Dermis blood vessel endothelial cell (primary cell): ENCODE measurements around the gene CAMTA1. TPM values are rescaled to one million over a fixed set of nuclear protein-coding genes. Genes with fewer than 3 reads are reported as not detected.
"Not testable (repeated sequence)": the region's sequence is repeated elsewhere in the genome, so short reads cannot be mapped to it uniquely, and the experiment has no call there.

Experiments used
- DNase-seq: peaks from one replicate; pipeline ENCODE4 v3.0.0; 2010
- total RNA-seq: library from RNA; depleted of rRNA; stranded (reverse); fragments of >200 nt; gene quantifications from 2 replicates; pipeline ENCODE4 v1.2.3, GENCODE V29; 2014

CAMTA1 gene
- total RNA-seq, 1 donor from 2014 or later: 58.4 TPM

DNA sequence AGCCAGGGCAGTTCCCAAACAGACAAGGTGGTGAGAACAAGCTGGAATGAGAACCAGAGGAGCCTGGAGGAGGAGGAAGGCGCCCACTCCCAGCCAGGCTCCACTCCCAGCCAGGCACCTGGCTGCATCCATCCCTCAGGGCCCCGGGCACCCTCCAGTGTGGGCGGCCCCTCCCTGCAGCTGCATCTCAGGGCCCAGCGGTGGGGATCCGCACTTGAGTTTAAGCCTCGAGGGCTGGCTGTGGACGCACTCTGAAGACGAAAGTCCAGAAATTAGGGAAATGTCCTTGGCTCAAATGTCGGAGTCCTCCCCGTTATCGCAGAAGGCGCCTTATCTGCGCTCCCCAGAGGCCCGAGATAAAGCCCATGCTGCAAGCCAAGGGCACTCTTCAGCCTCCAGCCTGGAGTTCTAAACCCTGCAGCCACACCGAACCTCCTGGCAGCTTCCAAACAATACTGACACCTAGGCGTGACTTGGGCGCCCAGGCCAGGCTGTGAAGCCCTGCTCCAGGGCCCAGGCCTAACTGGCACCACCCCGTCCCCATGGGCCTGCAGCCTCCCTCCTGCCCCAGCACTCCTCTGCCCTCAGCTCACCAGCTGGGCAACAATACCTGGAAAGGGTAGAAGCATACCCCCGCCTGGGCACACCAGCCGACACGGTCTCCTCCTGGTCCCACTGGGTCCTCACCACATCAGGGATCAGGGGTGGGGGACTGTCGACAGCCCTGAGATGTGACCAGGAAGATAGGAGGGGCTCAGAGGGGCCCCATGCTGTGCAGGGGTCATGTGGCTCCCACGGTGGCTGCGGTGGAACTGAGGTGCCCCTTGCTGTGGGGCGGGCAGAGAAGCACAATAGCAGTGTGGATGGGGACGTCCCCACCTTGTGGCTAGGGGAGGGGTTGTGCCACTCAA is 801.0 kb downstream of the CAMTA1 start:
- no peak for DNase-seq

GRCh38 chr1:7587108-7587772 is 802.0 kb downstream of the CAMTA1 start:
- no peak for DNase-seq

GRCh38 chr1:7587773-7588456 is 802.7 kb downstream of the CAMTA1 start:
- DNase-seq: no peak

- no peak for DNase-seq
These were observed 803.2 kb downstream of the CAMTA1 start for GRCh38 chr1:7588457-7588827.

GRCh38 chr1:7589080-7589735 is 804.0 kb downstream of the CAMTA1 start:
- DNase-seq: no peak

DNA sequence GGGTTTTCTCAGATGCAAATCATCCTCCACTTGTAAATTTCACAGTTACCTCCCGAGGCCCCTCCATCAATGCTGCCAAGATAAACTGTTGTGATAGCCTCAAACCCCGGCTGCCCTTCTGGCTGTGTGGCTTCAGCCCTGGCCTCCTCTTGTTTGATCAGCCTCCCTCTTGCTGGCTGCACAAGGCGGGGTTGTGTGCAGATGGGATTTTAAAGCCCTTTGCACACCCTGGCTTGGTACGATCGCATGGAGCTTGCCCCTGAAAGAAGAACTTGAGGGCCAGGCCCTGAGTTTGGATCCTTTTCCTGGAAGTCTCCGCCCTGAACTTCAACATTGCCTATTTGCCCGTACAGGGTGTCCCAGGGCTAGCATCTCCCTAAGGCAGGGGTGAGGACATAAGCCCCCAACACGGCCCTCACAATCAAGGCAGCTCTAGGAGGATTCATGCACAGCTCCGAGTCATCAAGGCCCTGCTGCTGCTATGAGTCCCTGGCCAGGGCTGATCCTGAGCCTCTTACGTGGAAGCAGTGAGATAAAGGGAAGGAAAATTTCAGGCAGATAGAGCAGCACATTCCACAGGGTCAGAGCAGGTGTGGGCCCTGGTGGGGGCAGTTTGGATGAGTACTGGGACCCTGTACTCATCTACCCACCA is 804.6 kb downstream of the CAMTA1 start:
- no peak for DNase-seq

GRCh38 chr1:7590426-7590790 is 805.2 kb downstream of the CAMTA1 start:
- DNase-seq: no peak

GRCh38 chr1:7591565-7591964 is 806.3 kb downstream of the CAMTA1 start:
- DNase-seq: no peak

DNA sequence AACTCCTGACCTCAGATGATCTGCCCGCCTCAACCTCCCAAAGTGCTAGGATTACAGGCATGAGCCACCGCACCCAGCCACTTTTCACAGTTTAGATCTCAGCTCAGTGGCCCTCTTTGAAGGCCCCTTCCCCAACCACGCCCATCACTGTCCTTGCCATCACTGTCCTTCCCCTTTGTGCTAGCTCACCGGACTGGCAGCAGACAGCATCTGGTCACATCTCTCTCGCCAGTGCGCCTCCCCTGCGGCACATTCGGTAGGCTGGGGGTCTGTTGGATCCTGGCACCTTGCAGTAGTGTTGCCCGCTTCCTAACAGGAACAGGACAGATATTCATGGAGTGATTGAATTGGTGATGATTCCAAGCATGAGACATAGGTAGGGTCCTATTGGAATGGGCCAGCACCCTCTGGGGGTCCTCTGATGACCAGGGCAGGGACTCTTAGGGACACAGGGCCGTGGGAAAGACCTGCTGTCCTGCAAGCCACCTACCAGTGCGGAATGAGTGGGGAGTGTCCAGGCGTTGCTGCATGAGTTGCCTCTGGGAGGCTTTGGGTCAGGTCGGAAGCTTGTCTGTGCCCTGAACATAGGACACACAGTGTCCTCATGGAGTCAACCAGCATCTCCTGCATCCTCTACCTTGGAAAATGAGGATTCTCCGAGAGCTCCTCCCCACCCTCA is 807.0 kb downstream of the CAMTA1 start:
- no peak for DNase-seq

DNA sequence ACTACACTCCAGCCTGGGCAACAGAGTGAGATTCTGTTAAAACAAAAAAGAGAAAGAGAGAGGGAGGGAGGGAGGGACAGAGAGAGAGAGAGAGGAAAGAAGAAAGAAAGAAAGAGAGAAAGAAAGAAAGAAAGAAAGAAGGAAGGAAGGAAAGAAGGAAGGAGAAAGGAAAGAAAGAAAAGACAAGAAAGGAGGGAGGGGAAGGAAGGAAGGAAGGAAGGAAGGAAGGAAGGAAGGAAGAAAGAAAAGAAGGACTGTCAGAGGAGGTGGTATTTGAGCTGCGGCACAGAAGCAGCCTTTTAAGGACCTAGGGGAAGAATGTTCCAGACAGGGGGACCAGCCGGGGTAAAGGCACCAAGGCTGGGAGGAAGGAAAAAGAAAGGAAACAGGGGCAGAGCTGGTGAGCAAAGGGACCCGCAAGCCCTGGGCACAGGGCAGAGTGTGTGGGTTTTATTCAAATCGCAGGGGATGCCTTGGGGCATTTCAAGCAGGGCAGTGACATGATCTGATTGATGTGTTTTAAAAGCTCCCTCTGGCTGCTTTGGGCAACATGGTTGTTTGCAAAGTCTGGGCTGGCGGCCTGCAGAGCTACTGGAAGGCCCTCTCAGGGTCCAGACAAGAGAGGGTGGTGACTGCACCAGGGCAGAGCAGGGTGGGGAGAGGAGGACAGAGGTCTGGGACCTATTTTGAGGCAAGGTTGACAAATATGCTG is 808.9 kb downstream of the CAMTA1 start:
- DNase-seq: no peak

- DNase-seq: no peak
These were observed 809.6 kb downstream of the CAMTA1 start for GRCh38 chr1:7594714-7595295.

- no peak for DNase-seq
These were observed 810.1 kb downstream of the CAMTA1 start for GRCh38 chr1:7595336-7595735.

DNA sequence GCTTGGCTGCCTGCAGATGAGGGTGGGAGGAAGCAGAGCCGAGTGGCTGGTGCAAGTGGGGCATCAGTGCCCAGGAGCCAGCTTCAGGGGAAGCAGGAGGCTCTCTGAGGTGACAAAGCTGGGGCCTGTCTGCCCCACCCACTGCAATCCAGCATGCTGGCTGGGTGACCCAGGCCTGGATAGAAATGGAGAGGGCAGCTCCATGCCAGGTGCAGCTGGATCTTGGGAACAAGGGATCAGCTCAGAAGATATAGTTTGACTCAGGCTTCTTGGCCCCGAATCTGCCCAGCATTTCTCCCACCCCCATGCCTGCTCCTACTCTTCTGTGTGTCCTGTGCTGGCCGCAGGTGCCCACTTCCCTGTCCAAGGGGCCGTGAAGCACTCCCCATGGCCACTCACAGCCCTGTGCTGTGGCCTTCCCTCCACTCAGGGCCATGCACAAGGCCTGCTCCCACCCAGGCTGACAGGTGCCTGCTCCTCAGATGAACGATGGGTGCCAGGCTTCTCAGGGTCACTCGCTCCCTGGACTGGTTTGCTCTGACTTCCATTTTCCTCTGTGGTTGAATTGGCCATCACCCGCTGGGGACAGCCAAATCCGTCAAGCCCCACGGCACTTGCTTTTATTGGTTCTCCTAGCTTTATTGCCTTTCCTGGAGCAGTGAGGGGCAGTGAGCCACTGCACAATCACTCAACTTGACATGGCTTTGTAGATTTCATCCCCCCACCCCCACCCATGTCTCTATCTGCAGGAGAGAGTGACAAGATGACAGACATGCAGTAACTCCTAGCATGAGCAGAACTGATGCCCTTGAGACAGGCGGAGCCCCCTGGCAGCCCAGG is 811.1 kb downstream of the CAMTA1 start:
- no peak for DNase-seq

GRCh38 chr1:7598058-7598457 is 812.8 kb downstream of the CAMTA1 start:
- not testable (repeated sequence) for DNase-seq

- not testable (repeated sequence) for DNase-seq
These were observed 819.7 kb downstream of the CAMTA1 start for GRCh38 chr1:7604906-7605305.

GRCh38 chr1:7606096-7606495 is 820.8 kb downstream of the CAMTA1 start:
- DNase-seq: no peak

DNA sequence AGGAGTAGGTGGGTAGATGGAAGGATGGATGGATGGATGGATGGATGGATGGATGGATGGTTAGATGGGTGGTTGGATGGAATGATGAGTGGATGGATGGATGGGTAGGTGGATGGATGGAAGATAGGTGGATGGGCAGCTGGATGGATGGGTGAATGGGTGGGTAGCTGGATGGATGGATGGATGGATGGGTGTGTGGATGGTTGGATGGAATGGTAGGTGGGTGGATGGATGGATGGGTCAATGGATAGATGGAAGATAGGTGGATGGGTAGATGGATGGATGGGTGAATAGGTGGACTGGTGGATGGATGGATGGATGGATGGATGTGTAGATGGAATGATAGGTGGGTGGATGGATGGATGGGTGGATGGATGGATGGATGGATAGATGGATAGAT is 821.8 kb downstream of the CAMTA1 start:
- DNase-seq: no peak

GRCh38 chr1:7608628-7609305 is 823.5 kb downstream of the CAMTA1 start:
- no peak for DNase-seq

DNA sequence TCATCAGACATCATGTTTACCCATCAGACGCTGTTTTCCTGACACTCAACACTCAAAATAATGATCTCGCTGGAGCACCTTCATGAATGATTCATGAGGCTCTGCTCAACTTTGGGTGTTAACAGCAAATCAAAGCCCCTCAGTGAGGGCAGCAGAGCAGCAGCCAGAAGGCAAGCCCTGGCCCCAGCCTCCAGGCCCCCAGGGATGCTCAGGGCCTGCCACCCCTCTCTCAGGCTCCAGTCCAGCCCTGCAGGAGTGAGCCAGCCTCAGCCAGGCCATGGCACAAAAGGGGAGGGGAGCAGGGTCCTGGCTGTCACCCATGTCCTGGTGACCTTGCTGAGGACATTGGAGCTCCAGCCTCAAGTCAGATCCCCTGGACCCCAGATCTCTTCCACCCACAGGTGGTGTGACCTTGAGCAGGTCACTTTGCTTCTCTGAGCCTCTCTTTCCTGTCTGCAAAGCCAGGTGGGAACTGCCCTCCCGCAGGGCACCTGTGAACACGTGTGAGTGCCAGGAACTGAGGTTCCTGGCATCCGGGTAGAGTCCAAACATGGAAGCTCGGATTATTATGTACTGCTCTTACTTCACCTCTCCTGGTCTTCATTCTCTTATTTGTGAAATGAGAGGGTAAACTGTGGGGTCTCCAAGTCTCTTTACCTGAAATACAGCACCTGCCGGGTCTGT is 824.2 kb downstream of the CAMTA1 start:
- no peak for DNase-seq
